ENCODE results near the gene ILKAP. TPM values are rescaled to one million over a fixed set of nuclear protein-coding genes. Genes with fewer than 3 reads are reported as not detected.

ILKAP gene
- total RNA-seq, 1 donor from 2014 or later: 43.4 TPM

- no peak for DNase-seq
- Histone ChIP-seq H3K9me3 (no peaks in the 10 kb centered on the region), H3K27ac (no peak overlapping the region), H3K4me1 (peaks cover 13% of the 10 kb centered on the region), H3K27me3 (ENCODE audit: low read depth) (no peaks in the 10 kb centered on the region), H3K4me3 (no peak overlapping the region), H3K36me3 (no peaks in the 10 kb centered on the region)
- intact Hi-C loops (cut with DNase I): no loop called here
- ATAC-seq: no peak
- TF ChIP-seq, protein P1, sequence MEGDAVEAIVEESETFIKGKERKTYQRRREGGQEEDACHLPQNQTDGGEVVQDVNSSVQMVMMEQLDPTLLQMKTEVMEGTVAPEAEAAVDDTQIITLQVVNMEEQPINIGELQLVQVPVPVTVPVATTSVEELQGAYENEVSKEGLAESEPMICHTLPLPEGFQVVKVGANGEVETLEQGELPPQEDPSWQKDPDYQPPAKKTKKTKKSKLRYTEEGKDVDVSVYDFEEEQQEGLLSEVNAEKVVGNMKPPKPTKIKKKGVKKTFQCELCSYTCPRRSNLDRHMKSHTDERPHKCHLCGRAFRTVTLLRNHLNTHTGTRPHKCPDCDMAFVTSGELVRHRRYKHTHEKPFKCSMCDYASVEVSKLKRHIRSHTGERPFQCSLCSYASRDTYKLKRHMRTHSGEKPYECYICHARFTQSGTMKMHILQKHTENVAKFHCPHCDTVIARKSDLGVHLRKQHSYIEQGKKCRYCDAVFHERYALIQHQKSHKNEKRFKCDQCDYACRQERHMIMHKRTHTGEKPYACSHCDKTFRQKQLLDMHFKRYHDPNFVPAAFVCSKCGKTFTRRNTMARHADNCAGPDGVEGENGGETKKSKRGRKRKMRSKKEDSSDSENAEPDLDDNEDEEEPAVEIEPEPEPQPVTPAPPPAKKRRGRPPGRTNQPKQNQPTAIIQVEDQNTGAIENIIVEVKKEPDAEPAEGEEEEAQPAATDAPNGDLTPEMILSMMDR (IDR thresholded peaks at IDR 0.05): no peak
These were observed 24.1 kb upstream of the ILKAP start for GRCh38 chr2:238227587-238228032.

GRCh38 chr2:238226698-238227586 is 23.4 kb upstream of the ILKAP start:
- ATAC-seq: peak; percentile 57 to 61
- Histone ChIP-seq H3K27ac (no peak overlapping the region), H3K9me3 (no peaks in the 10 kb centered on the region), H3K36me3 (no peaks in the 10 kb centered on the region), H3K4me3 (no peak overlapping the region), H3K4me1 (peaks cover 11% of the 10 kb centered on the region), H3K27me3 (ENCODE audit: low read depth) (no peaks in the 10 kb centered on the region)
- TF ChIP-seq, protein P1 (IDR thresholded peaks at IDR 0.05): no peak
- DNase-seq: no peak
- intact Hi-C loops (cut with DNase I): no loop called here

DNA sequence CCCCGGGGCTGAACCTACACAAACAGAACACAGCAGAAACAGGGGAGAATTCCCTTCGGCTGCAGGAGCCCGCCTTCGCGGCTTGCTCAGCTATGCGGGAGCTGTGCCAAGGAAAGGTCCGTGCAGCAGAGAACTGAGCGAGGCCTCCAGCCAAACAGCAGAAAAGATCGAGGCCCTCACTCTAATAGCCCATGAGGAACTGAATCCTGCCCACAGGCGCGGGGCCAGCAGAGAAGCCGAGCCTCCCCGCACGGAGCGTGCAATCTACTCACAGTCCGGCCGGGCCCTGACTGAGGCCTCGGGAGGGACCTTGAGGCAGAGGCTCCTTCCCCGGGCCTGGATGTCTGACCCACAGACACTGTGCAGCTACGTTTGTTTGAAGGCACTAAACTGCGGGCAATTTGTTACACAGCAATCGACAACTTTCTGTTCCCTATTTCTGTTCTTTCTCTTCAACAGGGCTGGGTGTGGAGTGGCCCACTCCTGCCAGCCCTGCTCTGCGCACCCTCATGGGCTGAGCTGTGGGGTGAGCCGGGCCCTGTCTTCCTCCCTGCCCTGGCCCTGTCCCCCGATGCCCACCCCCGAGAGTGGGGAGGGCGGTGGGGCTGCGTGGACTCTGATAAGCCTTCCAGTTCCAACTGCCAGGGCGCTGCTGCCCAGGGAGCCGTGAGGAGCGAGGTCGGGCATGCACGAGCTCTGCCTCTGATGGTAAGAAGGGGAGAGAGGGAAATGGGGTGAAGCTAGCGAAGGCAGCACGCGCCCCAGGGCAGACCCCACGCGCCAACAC is 22.6 kb upstream of the ILKAP start:
- Histone ChIP-seq H3K4me1 (peaks cover 4% of the 10 kb centered on the region), H3K27ac (no peak overlapping the region), H3K4me3 (no peak overlapping the region), H3K9me3 (no peaks in the 10 kb centered on the region), H3K27me3 (ENCODE audit: low read depth) (no peaks in the 10 kb centered on the region), H3K36me3 (no peaks in the 10 kb centered on the region)
- DNase-seq (no peak), ATAC-seq (peak in 1 of 2 donors; percentile 29)
- TF ChIP-seq, protein P1 (IDR thresholded peaks at IDR 0.05): no peak
- intact Hi-C loops (cut with DNase I): no loop called here

DNA sequence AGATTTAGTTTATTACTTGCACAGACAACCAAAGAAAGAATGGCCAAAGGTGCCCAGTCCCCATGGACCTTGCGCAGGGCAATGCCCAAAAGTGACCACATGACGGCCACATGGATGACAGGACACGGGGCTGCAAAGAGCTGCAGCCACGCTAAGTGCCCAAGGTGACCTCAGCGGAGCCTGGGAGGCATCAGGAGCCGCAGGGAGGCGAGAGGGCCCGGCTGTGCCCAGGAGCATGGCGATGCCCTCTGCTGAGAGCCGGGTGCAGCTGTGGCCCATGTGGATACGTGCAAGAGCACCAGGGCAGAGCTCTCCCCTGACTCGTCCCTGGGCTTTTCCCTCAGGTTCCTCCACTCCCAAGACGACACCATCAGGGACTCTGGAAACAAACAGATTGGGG is 21.6 kb upstream of the ILKAP start:
- H3K4me3 ChIP-seq: no peak overlapping the region
- ATAC-seq: no peak
- no peaks in the 10 kb centered on the region for H3K27me3 ChIP-seq (ENCODE audit: low read depth)
- no peak overlapping the region for H3K27ac ChIP-seq
- H3K4me1 ChIP-seq: no peaks in the 10 kb centered on the region
- intact Hi-C loops (cut with DNase I): no loop called here
- no peaks in the 10 kb centered on the region for H3K36me3 ChIP-seq
- no peak for DNase-seq
- no peaks in the 10 kb centered on the region for H3K9me3 ChIP-seq
- TF ChIP-seq, protein P1 (IDR thresholded peaks at IDR 0.05): no peak

GRCh38 chr2:238224356-238225035 is 21.0 kb upstream of the ILKAP start:
- TF ChIP-seq, protein P1 (IDR thresholded peaks at IDR 0.05): no peak
- H3K36me3 ChIP-seq: no peaks in the 10 kb centered on the region
- no peaks in the 10 kb centered on the region for H3K4me1 ChIP-seq
- no peak for ATAC-seq
- no peak for DNase-seq
- no peaks in the 10 kb centered on the region for H3K27me3 ChIP-seq (ENCODE audit: low read depth)
- H3K4me3 ChIP-seq: no peak overlapping the region
- no peaks in the 10 kb centered on the region for H3K9me3 ChIP-seq
- no peak overlapping the region for H3K27ac ChIP-seq
- intact Hi-C loops (cut with DNase I): no loop called here

Data from lower lobe of right lung (tissue), 2 donors.